Neural progenitor cell (in vitro differentiated cells): ENCODE data around the gene HTR1D. TPM values are rescaled to one million over a fixed set of nuclear protein-coding genes. Genes with fewer than 3 reads are reported as not detected.

ENCODE experiments used
- DNase-seq: peaks from one replicate; pipeline ENCODE4 v3.0.0-alpha.2; 2016; ENCODE audit warnings: low spot score
- H2AFZ ChIP-seq: fragments of 200-600 bp; sonication (generic); replicated peaks from 2 replicates; pipeline ENCODE4 v1.6.1; 2016; ENCODE audit warnings: antibody characterized with exemption
- H3F3A ChIP-seq: fragments of 200-600 bp; sonication (generic); 2 replicates; pipeline ENCODE4 v1.6.1; 2016; ENCODE audit warnings: antibody characterized with exemption, low read depth
- H3K27ac ChIP-seq: fragments of 200-600 bp; sonication (generic); 2 replicates; pipeline ENCODE4 v1.5.1; 2016; ENCODE audit warnings: mild to moderate bottlenecking
- H3K27me3 ChIP-seq: fragments of 200-600 bp; sonication (generic); 2 replicates; pipeline ENCODE4 v1.6.1; 2016; ENCODE audit warnings: mild to moderate bottlenecking, moderate library complexity
- H3K36me3 ChIP-seq: fragments of 200-600 bp; sonication (generic); 2 replicates; pipeline ENCODE4 v1.5.1; 2016
- H3K4me1 ChIP-seq: fragments of 200-600 bp; sonication (generic); 2 replicates; pipeline ENCODE4 v1.6.1; 2016; ENCODE audit warnings: mixed run types
- H3K4me2 ChIP-seq: fragments of 200-600 bp; sonication (generic); 2 replicates; pipeline ENCODE4 v1.6.1; 2016
- H3K4me3 ChIP-seq: fragments of 200-600 bp; sonication (generic); 2 replicates; pipeline ENCODE4 v1.5.1; 2016
- H3K79me2 ChIP-seq: fragments of 200-600 bp; sonication (generic); 2 replicates; pipeline ENCODE4 v1.6.1; 2016; ENCODE audit warnings: low read depth
- H3K9ac ChIP-seq: fragments of 200-600 bp; sonication (generic); 2 replicates; pipeline ENCODE4 v1.6.1; 2016
- H3K9me3 ChIP-seq: fragments of 200-600 bp; sonication (generic); 2 replicates; pipeline ENCODE4 v1.5.1; 2016; ENCODE audit warnings: low read depth
- H4K20me1 ChIP-seq: fragments of 200-600 bp; sonication (generic); 2 replicates; pipeline ENCODE4 v1.6.1; 2016; ENCODE audit warnings: low read depth
- H3K27ac Mint-ChIP-seq: 3 replicates; pipeline ENCODE4 v1.8.0; 2021; ENCODE audit warnings: mixed read lengths
- H3K27me3 Mint-ChIP-seq: 2 replicates; pipeline ENCODE4 v1.8.0; 2022; ENCODE audit warnings: low read depth, mild to moderate bottlenecking, inconsistent platforms, moderate library complexity, mixed read lengths; ENCODE audit not compliant: insufficient read depth
- H3K36me3 Mint-ChIP-seq: 3 replicates; pipeline ENCODE4 v1.8.0; 2021; ENCODE audit warnings: mixed read lengths
- H3K4me1 Mint-ChIP-seq: 3 replicates; pipeline ENCODE4 v1.8.0; 2021; ENCODE audit warnings: mixed read lengths
- H3K4me3 Mint-ChIP-seq: 3 replicates; pipeline ENCODE4 v1.8.0; 2021; ENCODE audit warnings: mild to moderate bottlenecking, moderate library complexity, mixed read lengths
- H3K9me3 Mint-ChIP-seq: 3 replicates; pipeline ENCODE4 v1.8.0; 2020; ENCODE audit warnings: mixed read lengths
- EZH2 ChIP-seq: fragments of 200-600 bp; sonication (generic); IDR thresholded peaks from 2 replicates; pipeline ENCODE4 v1.6.1; 2017; ENCODE audit warnings: antibody characterized with exemption, mild to moderate bottlenecking, moderate library complexity
- EZH2phosphoT487 ChIP-seq: fragments of 200-600 bp; sonication (generic); IDR thresholded peaks from 2 replicates; pipeline ENCODE4 v1.6.1; 2017; ENCODE audit warnings: antibody characterized with exemption
- total RNA-seq: library from RNA; depleted of rRNA; stranded (reverse); fragments of >200 nt; gene quantifications from 2 replicates; pipeline ENCODE4 v1.2.3, GENCODE V29; 2015; ENCODE audit warnings: low replicate concordance
- TF ChIP-seq, protein P1 (sequence below): fragments of 200-600 bp; sonication (generic); IDR thresholded peaks from 2 replicates; pipeline ENCODE4 v1.5.1; 2017; ENCODE audit warnings: antibody characterized with exemption, mild to moderate bottlenecking

Gene HTR1D
- total RNA-seq, 1 donor from 2014 or later, result 1.1 TPM

DNA sequence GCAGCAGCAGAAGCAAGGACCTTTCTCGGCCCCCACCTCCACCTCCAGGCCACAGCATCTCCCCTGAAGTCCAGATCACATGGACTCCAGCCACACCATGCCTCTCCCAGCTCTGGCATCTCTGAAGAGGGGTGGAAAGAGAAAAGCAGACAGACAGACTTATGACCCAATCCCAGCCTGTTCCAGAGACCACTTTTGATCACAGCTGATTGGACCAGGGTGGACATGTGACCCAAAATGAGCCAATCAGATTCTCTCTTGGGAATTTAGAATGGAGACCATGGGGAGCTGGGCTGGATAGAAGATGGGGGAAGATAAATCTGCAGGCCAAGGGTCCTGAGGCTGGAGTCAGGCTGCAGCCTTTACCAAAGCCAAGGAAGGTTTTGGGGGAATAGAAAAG, 16.4 kb downstream of the HTR1D start:
- no peaks in the 10 kb centered on the region for H4K20me1 ChIP-seq
- H3K36me3 ChIP-seq, result no peaks in the 10 kb centered on the region
- no peaks in the 10 kb centered on the region for H3F3A ChIP-seq
- H3K36me3 Mint-ChIP-seq, result peaks cover 2% of the 10 kb centered on the region
- H3K4me1 ChIP-seq, result no peaks in the 10 kb centered on the region
- no peak overlapping the region for H3K4me2 ChIP-seq
- no peak for DNase-seq
- TF ChIP-seq, protein P1, sequence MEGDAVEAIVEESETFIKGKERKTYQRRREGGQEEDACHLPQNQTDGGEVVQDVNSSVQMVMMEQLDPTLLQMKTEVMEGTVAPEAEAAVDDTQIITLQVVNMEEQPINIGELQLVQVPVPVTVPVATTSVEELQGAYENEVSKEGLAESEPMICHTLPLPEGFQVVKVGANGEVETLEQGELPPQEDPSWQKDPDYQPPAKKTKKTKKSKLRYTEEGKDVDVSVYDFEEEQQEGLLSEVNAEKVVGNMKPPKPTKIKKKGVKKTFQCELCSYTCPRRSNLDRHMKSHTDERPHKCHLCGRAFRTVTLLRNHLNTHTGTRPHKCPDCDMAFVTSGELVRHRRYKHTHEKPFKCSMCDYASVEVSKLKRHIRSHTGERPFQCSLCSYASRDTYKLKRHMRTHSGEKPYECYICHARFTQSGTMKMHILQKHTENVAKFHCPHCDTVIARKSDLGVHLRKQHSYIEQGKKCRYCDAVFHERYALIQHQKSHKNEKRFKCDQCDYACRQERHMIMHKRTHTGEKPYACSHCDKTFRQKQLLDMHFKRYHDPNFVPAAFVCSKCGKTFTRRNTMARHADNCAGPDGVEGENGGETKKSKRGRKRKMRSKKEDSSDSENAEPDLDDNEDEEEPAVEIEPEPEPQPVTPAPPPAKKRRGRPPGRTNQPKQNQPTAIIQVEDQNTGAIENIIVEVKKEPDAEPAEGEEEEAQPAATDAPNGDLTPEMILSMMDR, result no peak
- TF ChIP-seq EZH2phosphoT487 (no peak), EZH2 (no peak)
- H3K27me3 ChIP-seq, result no peaks in the 10 kb centered on the region
- no peak overlapping the region for H3K9ac ChIP-seq
- no peak overlapping the region for H3K4me3 ChIP-seq
- peaks cover 3% of the 10 kb centered on the region for H3K9me3 Mint-ChIP-seq
- peaks cover 3% of the 10 kb centered on the region for H3K4me1 Mint-ChIP-seq
- H3K4me3 Mint-ChIP-seq, result no peak overlapping the region
- no peaks in the 10 kb centered on the region for H3K9me3 ChIP-seq
- no peak overlapping the region for H3K27ac ChIP-seq
- peaks cover 8% of the 10 kb centered on the region for H3K27me3 Mint-ChIP-seq
- no peak overlapping the region for H2AFZ ChIP-seq
- no peaks in the 10 kb centered on the region for H3K79me2 ChIP-seq
- no peak overlapping the region for H3K27ac Mint-ChIP-seq

DNA sequence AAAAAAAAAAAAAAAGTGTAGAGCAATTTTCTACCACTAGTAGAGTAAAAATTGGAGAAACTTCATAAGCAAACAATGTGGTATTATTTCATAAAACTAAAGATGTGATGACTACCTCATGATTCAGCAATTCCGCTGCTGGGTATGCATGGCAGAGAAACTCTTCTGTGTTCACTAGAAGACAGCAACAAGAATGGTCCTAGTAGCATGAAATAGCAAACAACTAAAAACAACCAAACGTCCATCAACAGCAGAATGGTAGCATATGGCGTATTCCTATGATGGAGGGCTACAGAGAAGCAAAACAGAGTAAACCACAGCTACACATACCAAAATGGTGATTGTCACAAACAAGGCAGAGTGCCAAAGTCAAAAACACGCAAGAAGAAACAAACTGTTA, 18.9 kb downstream of the HTR1D start:
- no peak overlapping the region for H3K9ac ChIP-seq
- no peaks in the 10 kb centered on the region for H3K36me3 ChIP-seq
- H2AFZ ChIP-seq, result no peak overlapping the region
- H3K4me1 Mint-ChIP-seq, result peaks cover 13% of the 10 kb centered on the region
- no peaks in the 10 kb centered on the region for H3K4me1 ChIP-seq
- no peak overlapping the region for H3K4me3 ChIP-seq
- peaks cover 1% of the 10 kb centered on the region for H3K36me3 Mint-ChIP-seq
- H4K20me1 ChIP-seq, result no peaks in the 10 kb centered on the region
- peaks cover 4% of the 10 kb centered on the region for H3K27me3 Mint-ChIP-seq
- H3K4me3 Mint-ChIP-seq, result no peak overlapping the region
- no peak overlapping the region for H3K27ac ChIP-seq
- no peak overlapping the region for H3K27ac Mint-ChIP-seq
- H3K9me3 Mint-ChIP-seq, result no peaks in the 10 kb centered on the region
- H3F3A ChIP-seq, result no peaks in the 10 kb centered on the region
- no peaks in the 10 kb centered on the region for H3K27me3 ChIP-seq
- no peaks in the 10 kb centered on the region for H3K79me2 ChIP-seq
- TF ChIP-seq EZH2phosphoT487, result no peak
- no peak for TF ChIP-seq EZH2
- TF ChIP-seq, protein P1, result no peak
- no peaks in the 10 kb centered on the region for H3K9me3 ChIP-seq
- DNase-seq, result no peak
- no peak overlapping the region for H3K4me2 ChIP-seq

DNA sequence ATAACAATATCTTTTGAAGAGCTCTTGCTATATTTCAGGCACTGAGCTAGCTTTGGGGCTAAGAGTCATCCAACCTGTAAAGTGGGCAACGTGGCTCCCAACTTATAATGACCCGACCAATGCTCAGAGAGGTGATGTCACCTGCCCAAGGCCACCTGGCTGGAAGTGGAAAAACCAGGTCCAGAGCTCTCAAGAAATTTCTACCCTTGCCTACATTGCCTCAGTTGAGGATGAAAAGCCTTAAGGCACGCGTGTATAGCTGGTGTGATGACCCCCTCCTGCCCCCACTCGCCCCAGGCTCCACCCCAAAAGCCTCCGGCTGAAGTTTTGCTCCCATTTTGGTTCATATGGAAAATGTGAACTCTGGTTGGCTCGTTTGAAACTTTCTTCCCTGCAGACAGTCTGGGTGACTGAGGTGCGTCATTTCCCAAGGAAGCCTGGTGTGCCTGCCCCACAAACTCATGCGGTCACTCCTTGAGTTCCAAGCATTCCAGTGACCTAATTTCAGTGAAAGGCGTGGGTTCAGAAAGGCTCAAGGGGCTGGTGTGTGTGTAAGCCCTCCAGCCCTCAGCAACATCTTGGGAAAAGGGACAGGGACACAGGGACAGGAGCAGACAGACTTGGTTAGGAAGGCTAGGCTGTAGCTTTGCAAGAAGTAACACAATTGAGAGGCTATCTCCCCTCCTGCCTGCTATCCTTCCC, 20.5 kb downstream of the HTR1D start:
- no peaks in the 10 kb centered on the region for H3K79me2 ChIP-seq
- no peak for DNase-seq
- H3K27me3 Mint-ChIP-seq, result peaks cover 5% of the 10 kb centered on the region

More for the DNA sequence above, 20.5 kb downstream of the HTR1D start:
- no peak overlapping the region for H3K27ac ChIP-seq
- no peak overlapping the region for H3K4me3 ChIP-seq
- H3K9me3 Mint-ChIP-seq, result peaks cover 2% of the 10 kb centered on the region
- no peaks in the 10 kb centered on the region for H3K9me3 ChIP-seq
- no peak overlapping the region for H3K9ac ChIP-seq
- no peak overlapping the region for H3K27ac Mint-ChIP-seq
- H3K36me3 Mint-ChIP-seq, result peaks cover 3% of the 10 kb centered on the region
- no peaks in the 10 kb centered on the region for H3K36me3 ChIP-seq
- no peak for TF ChIP-seq EZH2
- TF ChIP-seq EZH2phosphoT487, result no peak
- TF ChIP-seq, protein P1, result no peak
- H3K4me2 ChIP-seq, result no peak overlapping the region
- H4K20me1 ChIP-seq, result no peaks in the 10 kb centered on the region
- H3K4me1 ChIP-seq, result no peaks in the 10 kb centered on the region
- H3K4me1 Mint-ChIP-seq, result peaks cover 13% of the 10 kb centered on the region
- H2AFZ ChIP-seq, result no peak overlapping the region
- H3K27me3 ChIP-seq, result no peaks in the 10 kb centered on the region
- H3F3A ChIP-seq, result no peaks in the 10 kb centered on the region
- H3K4me3 Mint-ChIP-seq, result no peak overlapping the region
